ENCODE results near the gene TMEM39B.

Gene TMEM39B

GRCh38 chr1:32091591-32091990 is 18.9 kb downstream of the TMEM39B start:
- no peak overlapping the region for H3K27ac ChIP-seq
- TF ChIP-seq CTCF (conservative IDR thresholded peaks at IDR 0.05), result no peak

GRCh38 chr1:32094746-32095521 is 22.2 kb downstream of the TMEM39B start:
- no peak overlapping the region for H3K27ac ChIP-seq
- TF ChIP-seq CTCF (conservative IDR thresholded peaks at IDR 0.05), result no peak

- no peak overlapping the region for H3K27ac ChIP-seq
- no peak for TF ChIP-seq CTCF (conservative IDR thresholded peaks at IDR 0.05)
These were observed 26.7 kb downstream of the TMEM39B start for GRCh38 chr1:32099426-32099825.

DNA sequence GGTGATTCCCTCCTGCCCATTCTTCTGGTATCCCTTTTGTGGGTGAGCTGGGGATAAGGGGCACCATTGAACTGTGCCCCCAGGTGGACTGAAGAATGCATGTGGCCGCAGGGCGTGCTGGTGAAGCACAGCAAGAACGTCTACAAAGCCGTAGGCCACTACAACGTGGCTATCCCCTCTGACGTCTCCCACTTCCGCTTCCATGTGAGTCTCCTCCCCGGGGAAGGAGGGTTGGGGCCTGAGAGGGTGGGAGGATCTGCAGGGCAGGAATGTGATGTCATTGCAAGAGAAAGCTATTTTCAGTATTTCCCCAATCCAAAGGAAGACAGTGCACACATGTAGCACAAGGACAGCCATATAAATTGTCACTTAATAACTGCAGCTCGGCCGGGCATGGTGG is 27.6 kb downstream of the TMEM39B start:
- no peak for TF ChIP-seq CTCF (conservative IDR thresholded peaks at IDR 0.05)

DNA sequence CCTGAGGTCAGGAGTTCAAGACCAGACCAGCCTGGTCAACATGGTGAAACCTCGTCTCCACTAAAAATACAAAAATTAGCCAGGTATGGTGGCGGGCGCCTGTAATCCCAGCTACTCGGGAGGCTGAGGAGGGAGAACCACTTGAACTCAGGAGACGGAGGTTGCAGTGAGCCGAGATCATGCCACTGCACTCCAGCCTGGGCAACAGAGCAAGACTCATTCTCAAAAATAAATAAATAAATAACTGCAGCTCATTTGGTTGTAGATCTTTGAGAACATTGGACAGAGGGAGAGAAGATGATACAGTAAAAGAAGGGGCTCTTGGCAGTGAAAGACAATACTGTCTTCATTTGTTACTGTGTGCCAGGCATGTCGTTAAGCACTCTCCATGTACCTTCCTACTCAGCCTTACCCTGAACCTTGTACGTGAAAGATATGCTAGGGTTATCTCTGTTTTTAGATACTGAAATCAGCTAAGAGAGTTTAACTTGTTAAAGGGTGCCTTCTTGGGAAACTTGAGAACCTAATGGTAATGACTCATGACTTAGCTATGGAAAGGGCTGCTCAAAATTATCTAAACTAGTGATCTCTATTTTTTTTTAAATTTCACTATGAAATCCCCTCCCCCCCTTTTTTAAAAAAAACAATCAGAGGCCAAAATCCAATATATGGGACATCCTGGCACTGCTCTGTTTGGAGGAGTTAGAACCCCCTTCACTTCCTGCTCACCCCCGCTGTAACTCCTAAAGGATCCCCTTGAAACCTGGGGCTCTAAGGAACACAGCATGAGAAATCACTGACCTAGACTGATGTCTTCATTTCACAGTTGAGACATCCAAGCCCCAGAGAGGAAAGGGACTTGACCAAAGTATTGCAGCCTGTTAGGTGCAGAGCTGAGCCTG is 28.3 kb downstream of the TMEM39B start:
- TF ChIP-seq CTCF (conservative IDR thresholded peaks at IDR 0.05), result no peak
- no peak overlapping the region for H3K27ac ChIP-seq

More for the DNA sequence above, 27.6 kb downstream of the TMEM39B start:
- H3K27ac ChIP-seq, result no peak overlapping the region

- TF ChIP-seq CTCF (conservative IDR thresholded peaks at IDR 0.05), result no peak
- H3K27ac ChIP-seq, result no peak overlapping the region
These were observed 31.4 kb downstream of the TMEM39B start for GRCh38 chr1:32104127-32104526.

DNA sequence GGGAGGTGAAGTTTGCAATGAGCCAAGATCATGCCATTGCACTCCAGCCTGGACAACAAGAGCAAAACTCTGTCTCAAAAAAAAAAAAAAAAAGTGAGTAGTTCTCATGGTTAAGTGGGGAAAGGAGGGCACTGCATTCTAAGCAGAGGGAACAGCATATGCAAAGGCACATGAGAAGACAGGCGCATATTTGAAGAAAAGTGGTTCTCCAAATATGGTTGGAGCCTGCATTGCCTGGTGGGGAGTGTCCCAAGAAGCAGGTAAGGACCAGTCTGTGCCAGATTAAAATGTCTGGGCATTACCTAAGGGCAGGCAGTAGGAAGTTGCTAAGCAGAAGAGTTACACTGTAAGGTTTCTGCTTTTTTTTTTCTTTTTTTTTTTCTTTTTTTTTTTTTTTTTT is 32.6 kb downstream of the TMEM39B start:
- no peak overlapping the region for H3K27ac ChIP-seq
- TF ChIP-seq CTCF (conservative IDR thresholded peaks at IDR 0.05), result no peak
